Measurements from ENCODE around the gene TANGO6.
"Not testable (repeated sequence)": the region's sequence is repeated elsewhere in the genome, so short reads cannot be mapped to it uniquely, and the experiment has no call there.

Gene TANGO6

DNA sequence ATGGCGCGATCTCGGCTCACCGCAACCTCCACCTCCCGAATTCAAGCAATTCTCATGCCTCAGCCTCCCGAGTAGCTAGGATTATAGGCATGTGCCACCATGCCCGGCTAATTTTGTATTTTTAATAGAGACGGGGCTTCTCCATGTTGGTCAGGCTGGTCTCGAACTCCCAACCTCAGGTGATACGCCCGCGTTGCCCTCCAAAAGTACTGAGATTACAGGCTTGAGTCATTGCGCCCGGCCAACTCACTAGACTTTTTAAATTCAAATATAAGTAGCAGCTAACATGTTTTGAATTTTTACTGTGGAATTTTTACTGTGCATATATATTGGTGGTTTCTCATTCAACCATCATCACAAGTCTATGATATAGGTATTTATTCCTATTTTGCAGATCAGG is 281.6 kb downstream of the TANGO6 start:
- H3K36me3 Mint-ChIP-seq (ENCODE audit: low read depth) = peaks cover 56% of the 10 kb centered on the region
- H3K9me3 Mint-ChIP-seq, H3K4me3 Mint-ChIP-seq, H3K27me3 Mint-ChIP-seq, H3K27ac Mint-ChIP-seq: not testable (repeated sequence)
- peaks cover 18% of the 10 kb centered on the region for H3K4me1 Mint-ChIP-seq (ENCODE audit: low read depth)
- intact Hi-C loops (cut with micrococcal nuclease) = loop anchor here (2.0 to 10.0 kb wide), 3 partner anchors 222 to 598 kb away; no protein-coding TSS in a partner anchor

GRCh38 chr16:69126221-69126620 is 282.9 kb downstream of the TANGO6 start:
- intact Hi-C loops (cut with micrococcal nuclease) = loop anchor here (10.0 kb wide), 1 partner anchor 421 kb away; no protein-coding TSS in a partner anchor
- H3K27me3 Mint-ChIP-seq = no peaks in the 10 kb centered on the region
- H3K27ac Mint-ChIP-seq = no peak overlapping the region
- peaks cover 23% of the 10 kb centered on the region for H3K4me1 Mint-ChIP-seq (ENCODE audit: low read depth)
- peaks cover 46% of the 10 kb centered on the region for H3K36me3 Mint-ChIP-seq (ENCODE audit: low read depth)
- H3K9me3 Mint-ChIP-seq = no peaks in the 10 kb centered on the region
- H3K4me3 Mint-ChIP-seq = no peak overlapping the region

DNA sequence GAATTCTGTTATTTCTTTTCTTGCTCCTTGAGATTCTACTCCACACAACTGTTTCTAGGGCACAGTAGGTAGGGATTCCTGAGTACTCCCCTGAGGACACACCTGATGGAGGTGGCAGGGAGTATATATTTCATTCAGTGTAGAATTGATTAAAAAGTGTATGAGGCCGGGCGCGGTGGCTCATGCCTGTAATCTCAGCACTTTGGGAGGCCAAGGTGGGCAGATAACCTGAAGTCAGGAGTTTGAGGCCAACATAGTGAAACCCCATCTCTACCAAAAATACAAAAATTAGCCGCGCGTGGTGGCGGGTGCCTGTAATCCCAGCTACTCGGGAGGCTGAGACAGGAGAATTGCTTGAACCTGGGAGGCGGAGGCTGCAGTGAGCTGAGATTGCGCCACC is 283.5 kb downstream of the TANGO6 start:
- not testable (repeated sequence) for H3K27me3 Mint-ChIP-seq, H3K4me3 Mint-ChIP-seq, H3K27ac Mint-ChIP-seq, H3K9me3 Mint-ChIP-seq
- intact Hi-C loops (cut with micrococcal nuclease) = loop anchor here (10.0 kb wide), 1 partner anchor 422 kb away; no protein-coding TSS in a partner anchor
- H3K4me1 Mint-ChIP-seq (ENCODE audit: low read depth) = peaks cover 26% of the 10 kb centered on the region
- H3K36me3 Mint-ChIP-seq (ENCODE audit: low read depth) = peaks cover 46% of the 10 kb centered on the region

DNA sequence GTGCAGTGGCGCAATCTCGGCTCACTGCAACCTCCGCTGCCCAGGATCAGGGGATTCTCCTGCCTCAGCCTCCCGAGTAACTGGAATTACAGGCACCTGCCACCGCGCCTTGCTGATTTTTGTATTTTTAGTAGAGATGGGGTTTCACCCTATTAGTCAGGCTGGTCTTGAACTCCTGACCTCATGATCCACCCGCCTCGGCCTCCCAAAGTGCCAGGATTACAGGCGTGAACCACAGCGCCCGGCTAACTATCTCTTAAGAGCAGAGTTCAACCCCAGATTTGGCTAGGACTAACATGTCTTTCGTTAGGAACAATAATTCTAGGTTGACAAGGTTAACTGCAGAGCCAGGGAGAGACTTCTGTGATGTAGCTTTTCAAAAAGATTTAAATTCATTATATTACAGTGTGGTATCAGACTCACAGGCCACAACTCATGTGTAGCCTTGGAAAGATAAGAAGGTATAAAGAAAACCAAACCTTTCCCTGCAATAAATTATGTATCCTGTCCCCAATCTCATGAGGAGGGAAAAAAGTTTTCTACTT is 284.7 kb downstream of the TANGO6 start:
- no peak overlapping the region for H3K27ac Mint-ChIP-seq
- no peaks in the 10 kb centered on the region for H3K9me3 Mint-ChIP-seq
- H3K4me1 Mint-ChIP-seq (ENCODE audit: low read depth) = peaks cover 30% of the 10 kb centered on the region
- no peaks in the 10 kb centered on the region for H3K27me3 Mint-ChIP-seq
- H3K4me3 Mint-ChIP-seq = no peak overlapping the region
- peaks cover 50% of the 10 kb centered on the region for H3K36me3 Mint-ChIP-seq (ENCODE audit: low read depth)
- intact Hi-C loops (cut with micrococcal nuclease) = loop anchor here (10.0 kb wide), 1 partner anchor 423 kb away; no protein-coding TSS in a partner anchor

GRCh38 chr16:69130461-69130860 is 287.1 kb downstream of the TANGO6 start:
- peaks cover 51% of the 10 kb centered on the region for H3K4me1 Mint-ChIP-seq (ENCODE audit: low read depth)
- peaks cover 55% of the 10 kb centered on the region for H3K36me3 Mint-ChIP-seq (ENCODE audit: low read depth)
- intact Hi-C loops (cut with micrococcal nuclease) = no loop called here
- H3K9me3 Mint-ChIP-seq = no peaks in the 10 kb centered on the region
- no peak overlapping the region for H3K27ac Mint-ChIP-seq
- H3K27me3 Mint-ChIP-seq = no peaks in the 10 kb centered on the region
- no peak overlapping the region for H3K4me3 Mint-ChIP-seq

DNA sequence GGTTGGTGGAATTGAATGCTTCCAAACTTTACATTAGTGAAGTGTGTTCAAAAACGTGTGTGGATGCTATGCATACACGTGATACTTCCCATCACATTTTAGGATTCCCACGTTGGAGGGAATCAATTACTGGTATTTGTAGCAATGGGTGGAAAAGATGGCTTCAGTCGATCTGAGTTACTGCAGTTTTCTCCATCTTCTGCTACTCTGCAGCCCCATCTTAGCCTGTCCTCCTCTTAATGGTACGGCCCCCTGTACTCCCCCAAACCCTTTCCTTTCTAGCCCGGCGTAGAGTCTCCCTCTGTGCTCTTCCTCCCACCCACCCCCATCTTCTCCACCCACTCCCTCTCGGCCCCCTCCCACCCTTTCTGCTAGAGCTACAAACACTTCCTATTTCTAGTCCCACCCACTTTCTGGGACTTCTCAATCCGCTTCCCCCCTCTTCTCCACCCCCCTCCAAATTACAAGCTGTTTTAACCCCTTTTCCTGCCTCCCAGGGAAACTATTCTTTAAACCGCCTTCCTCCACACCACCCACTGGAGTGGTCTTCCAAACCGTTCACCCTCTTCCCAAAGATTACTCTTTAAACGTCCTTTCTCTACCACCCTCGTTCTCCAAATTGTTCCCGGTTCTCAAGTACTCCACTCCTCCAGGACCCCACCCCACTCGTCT is 288.0 kb downstream of the TANGO6 start:
- peak overlapping the region; percentile 84 for H3K4me3 Mint-ChIP-seq
- H3K4me1 Mint-ChIP-seq (ENCODE audit: low read depth) = peaks cover 54% of the 10 kb centered on the region
- H3K27ac Mint-ChIP-seq = peak overlapping the region; percentile 88
- H3K9me3 Mint-ChIP-seq = no peaks in the 10 kb centered on the region
- H3K36me3 Mint-ChIP-seq (ENCODE audit: low read depth) = peaks cover 59% of the 10 kb centered on the region
- no peaks in the 10 kb centered on the region for H3K27me3 Mint-ChIP-seq
- intact Hi-C loops (cut with micrococcal nuclease) = no loop called here

DNA sequence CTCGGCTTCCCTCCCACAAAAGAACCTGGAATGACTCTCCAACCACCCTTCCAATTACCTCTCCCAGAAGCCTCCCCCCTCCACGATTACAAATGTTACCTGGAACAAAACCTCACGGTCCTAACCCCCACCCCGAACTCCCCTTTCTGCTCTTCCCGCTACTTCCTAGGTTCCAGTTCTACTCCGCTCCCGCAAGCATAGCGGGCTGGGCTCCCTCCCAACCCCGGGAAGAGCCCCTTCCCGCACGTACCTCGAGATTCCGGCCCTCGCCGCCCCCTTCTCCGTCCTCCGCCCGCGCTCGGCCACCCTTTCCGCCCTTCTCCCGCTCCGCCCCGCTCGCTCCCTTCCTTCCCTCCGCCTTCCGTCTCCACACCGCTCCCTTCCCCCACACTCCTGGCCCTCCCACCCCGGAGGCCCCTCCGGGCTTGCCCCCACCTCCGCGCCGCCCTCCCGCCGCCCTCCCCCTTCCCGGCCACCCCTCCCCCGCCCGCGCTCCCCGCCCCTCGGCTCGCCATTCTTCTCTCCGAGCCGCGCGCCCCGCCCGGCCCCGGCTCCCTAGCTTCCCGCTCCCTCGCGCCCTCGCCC is 288.6 kb downstream of the TANGO6 start:
- H3K4me3 Mint-ChIP-seq = peak overlapping the region; percentile 84
- H3K36me3 Mint-ChIP-seq (ENCODE audit: low read depth) = peaks cover 60% of the 10 kb centered on the region
- peaks cover 54% of the 10 kb centered on the region for H3K4me1 Mint-ChIP-seq (ENCODE audit: low read depth)
- no peaks in the 10 kb centered on the region for H3K27me3 Mint-ChIP-seq
- H3K27ac Mint-ChIP-seq = peak overlapping the region; percentile 88
- H3K9me3 Mint-ChIP-seq = no peaks in the 10 kb centered on the region
- intact Hi-C loops (cut with micrococcal nuclease) = loop anchor here (2.0 kb wide), 1 partner anchor 179 kb away; the partner anchor contains the start of gene VPS4A

DNA sequence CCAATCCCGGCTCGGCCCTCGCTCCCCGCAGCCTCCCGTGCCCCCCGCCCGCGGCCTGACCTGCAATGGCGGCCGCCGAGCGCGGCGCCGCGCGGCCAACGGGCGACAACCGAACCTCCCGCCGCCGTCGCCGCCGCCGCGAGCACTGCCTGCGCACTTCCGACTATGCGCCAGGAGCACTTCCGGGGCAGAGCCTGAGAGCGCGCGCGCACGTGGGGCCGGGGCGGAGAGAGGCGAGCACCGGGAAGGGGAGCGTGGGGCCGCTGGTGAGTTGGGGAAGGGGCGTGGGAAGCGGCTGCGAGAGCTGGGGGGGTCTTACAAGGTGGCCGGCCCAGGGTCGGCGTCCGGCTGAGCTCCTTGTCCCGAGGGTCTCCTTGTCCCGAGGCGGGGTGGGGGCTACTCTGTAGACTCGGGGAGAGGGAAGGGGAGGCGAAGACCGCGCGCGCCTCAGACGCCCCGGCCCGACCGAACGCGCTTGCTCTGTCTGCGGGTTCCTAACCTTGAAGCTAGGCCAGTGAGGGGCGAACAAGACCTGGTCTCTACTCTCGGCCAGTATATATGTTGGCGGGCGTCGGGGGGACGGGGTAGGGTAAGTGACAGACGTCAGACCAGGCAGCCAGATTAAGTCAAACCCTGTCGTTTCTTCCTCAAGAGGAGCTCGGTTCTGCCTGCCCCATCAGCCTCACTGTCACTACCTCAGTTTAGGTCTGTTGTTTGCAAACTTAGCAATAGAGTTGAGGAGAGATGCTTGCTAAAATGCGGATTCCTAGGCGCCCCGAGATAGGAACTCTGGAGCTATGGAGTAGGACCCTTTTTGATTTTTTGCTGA is 289.3 kb downstream of the TANGO6 start, which contains the start of the genes CHTF8 and UTP4:
CHTF8 (minus strand) TSS at position 165 of the 829 bp plus-strand sequence. CDS start 11,130 bp downstream, outside the sequence.
UTP4 (plus strand) TSS at position 226 of the 829 bp plus-strand sequence. CDS start 811 bp downstream, outside the sequence.
- intact Hi-C loops (cut with micrococcal nuclease) = loop anchor here (2.0 kb wide), 1 partner anchor 178 kb away; the partner anchor contains the start of gene VPS4A
- Mint-ChIP-seq H3K4me1 (ENCODE audit: low read depth) (peaks cover 47% of the 10 kb centered on the region), H3K9me3 (no peaks in the 10 kb centered on the region), H3K27ac (peak within 1 kb of the TSS; percentile 88), H3K4me3 (peak within 1 kb of the TSS; percentile 84), H3K36me3 (ENCODE audit: low read depth) (peaks cover 60% of the 10 kb centered on the region), H3K27me3 (no peaks in the 10 kb centered on the region)

DNA sequence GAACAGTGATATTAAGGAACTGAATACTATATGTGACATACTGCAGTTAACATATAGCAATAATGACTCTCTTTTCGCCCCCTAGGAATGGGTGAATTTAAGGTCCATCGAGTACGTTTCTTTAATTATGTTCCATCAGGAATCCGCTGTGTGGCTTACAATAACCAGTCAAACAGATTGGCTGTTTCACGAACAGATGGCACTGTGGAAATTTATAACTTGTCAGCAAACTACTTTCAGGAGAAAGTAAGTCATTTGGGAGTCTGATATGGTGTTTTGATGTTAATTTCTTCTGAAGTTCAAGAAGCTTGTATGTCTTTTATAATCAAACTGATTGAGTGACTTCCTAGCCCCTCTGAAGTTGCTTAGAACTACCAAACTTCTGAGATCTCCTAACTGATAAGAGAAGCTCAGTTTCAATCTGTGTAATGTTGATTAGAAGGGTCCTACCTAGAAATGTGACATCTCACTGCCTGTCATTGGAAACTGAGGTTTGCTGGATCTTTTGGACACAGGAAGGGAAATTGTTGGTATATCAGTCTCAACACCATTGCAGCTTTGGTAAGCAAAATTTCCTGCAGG is 290.1 kb downstream of the TANGO6 start:
- intact Hi-C loops (cut with micrococcal nuclease) = loop anchor here (2.0 kb wide), 1 partner anchor 177 kb away; the partner anchor contains the start of gene VPS4A
- Mint-ChIP-seq H3K27me3 (no peaks in the 10 kb centered on the region), H3K36me3 (ENCODE audit: low read depth) (peaks cover 61% of the 10 kb centered on the region)

More for the DNA sequence above, 290.1 kb downstream of the TANGO6 start:
- Mint-ChIP-seq H3K27ac (peak overlapping the region; percentile 88), H3K9me3 (no peaks in the 10 kb centered on the region), H3K4me3 (peak overlapping the region; percentile 84), H3K4me1 (ENCODE audit: low read depth) (peaks cover 43% of the 10 kb centered on the region)

Measured in dendritic cell treated with granulocyte-macrophage colony-stimulating factor and Interleukin-4, amounts not matched to agents 40 ng/mL and 50 ng/mL, for 4 days (primary cell).